ENCODE measurements around the gene LRP10.
"Not testable (repeated sequence)": the region's sequence is repeated elsewhere in the genome, so short reads cannot be mapped to it uniquely, and the experiment has no call there.

The LRP10 gene

GRCh38 chr14:22844221-22845102, 27.1 kb upstream of the LRP10 start:
- no peak for DNase-seq

- no peak for DNase-seq
Observed at GRCh38 chr14:22845103-22845394, 26.5 kb upstream of the LRP10 start.

GRCh38 chr14:22845821-22846625, 25.5 kb upstream of the LRP10 start:
- DNase-seq, result no peak

- no peak for DNase-seq
Observed at GRCh38 chr14:22846811-22847307, 24.7 kb upstream of the LRP10 start.

GRCh38 chr14:22847661-22848341, 23.7 kb upstream of the LRP10 start:
- no peak for DNase-seq

DNA sequence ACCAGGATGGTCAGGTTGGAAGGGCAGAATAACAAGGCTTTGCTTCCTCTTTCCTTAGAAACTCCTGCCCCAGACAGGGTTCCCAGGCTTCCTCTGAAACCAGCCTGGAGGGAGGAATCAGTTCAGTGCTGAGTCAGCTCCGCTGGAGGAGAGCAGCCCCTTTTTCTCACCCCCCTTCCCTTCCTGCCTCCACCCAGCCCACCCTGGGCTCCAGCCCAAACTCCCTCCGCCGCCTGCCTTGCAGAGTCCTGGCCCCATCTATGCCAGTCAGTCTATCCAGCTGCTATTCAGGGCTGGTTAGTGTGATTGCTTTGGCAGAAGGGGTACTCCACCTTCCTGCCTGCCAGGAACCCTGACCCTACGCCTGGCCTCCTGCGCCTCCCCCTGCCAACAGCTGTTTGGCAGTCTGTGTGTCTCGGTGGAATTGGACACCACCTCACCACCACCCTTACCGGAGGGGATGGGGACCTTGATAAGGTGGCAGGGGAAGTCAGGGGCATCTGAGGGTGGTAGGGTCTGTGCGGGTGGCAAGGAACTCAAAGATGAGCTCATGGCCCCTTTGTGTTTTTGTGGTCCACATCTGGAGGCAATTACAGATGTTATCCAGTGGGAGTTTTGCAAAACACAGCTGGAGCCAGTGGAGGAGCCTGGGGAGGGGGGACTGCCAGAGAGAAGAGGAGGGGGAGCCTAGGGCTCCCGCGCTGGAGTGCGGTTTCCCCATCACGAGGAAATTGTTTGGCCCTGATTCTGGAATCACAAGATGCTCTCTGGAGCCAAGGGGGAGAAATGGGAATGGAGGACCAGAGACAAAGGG, 23.0 kb upstream of the LRP10 start:
- DNase-seq, result no peak

GRCh38 chr14:22849212-22849819, 22.2 kb upstream of the LRP10 start:
- DNase-seq, result no peak

DNA sequence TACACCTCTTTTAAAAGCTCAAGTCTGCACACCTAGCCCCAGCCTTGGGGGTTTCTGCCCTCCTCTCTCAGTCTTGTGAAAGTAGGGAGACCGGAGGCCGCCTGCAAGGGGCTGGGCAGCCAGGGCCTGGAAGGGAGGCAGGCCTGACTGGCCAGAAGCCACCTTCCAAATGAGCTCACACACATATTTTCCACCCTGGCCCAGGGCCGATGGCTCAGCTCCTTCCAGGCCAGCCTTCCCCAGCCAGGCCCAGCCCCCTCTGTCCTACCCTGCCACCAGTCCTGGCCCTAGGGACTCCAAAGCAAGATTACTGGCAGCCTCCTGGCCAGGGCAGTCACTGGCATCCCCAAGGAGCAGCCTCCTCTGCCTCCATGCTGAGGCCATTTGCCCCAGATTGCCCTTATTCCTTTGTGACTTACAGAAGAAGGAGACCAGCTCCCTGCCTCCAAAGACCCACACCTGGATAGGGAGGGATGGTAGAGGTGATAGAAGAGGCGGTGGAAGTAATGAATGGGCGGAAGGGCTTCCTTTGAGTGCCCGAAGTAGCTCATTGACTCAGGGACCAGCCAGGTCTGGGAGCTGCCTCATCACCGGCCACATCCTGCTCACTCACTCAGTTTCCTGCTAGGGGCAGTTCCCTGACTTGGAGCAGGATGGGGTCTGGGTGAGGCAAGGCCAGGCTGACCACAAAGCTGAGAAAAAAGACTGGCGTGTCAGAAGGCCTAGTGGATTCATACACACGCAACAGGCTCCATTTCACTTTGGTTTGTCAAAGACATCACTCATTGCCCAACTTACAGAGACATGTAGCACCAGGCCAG, 20.4 kb upstream of the LRP10 start:
- DNase-seq, result no peak

- not testable (repeated sequence) for DNase-seq
Observed at GRCh38 chr14:22852178-22852577, 19.4 kb upstream of the LRP10 start.

DNA sequence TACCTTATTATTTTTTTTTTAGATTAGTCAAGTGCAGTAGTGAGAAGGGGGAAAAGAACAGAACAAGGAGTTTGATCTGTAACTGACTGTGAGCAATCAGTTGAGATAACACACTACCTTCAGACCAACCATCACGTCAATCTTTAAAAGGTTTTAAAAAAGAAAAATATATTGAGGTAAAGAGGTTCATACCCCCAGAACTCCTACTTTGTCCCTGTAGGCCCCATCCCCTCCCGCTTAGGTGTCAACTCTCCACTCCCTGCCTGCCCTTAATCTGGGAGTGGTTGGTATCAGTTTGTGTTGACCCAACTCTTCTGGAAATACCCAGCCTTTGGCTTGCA, 19.0 kb upstream of the LRP10 start:
- no peak for DNase-seq

DNA sequence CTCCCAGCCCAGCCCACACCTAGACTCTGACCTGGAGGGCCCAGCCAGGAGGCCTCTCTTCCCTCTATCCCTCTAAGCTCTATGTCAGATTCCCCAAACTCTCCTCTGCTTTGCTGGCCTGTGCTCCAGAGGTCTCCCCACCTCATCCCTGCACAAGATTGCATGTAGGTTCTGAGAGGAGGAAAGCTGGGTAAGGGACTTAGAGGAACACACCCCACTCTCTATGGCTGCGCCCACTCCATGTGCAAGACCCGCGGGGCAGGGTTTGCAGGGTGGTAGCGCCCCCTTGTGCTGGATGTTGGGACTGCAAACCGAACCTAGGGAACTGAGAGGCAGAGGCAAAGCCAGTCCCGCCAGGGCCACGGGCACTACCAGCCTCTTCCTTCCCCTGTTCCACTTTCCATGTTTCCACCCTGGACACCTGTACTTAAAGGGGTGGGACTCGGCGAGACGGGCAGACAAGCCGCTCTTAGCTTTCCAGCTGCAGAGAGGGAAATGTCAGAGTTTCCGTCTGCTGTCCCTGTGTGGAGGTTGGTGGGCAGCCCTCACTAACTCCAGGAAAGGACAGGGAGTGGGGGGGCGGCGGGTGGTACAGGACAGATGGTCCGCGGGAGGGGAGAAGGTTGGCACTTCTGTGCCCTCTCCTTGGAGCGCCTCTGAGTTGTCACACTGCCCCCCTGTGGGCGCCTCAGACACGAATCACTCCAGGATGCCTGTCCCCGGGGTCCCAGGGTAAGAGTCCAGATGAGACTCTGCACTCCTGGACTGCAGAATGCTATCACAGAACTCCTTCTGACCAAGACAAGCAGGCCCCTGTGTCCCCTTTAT, 18.4 kb upstream of the LRP10 start:
- DNase-seq, result peak; percentile 20

GRCh38 chr14:22854296-22854695, 17.2 kb upstream of the LRP10 start:
- not testable (repeated sequence) for DNase-seq

DNA sequence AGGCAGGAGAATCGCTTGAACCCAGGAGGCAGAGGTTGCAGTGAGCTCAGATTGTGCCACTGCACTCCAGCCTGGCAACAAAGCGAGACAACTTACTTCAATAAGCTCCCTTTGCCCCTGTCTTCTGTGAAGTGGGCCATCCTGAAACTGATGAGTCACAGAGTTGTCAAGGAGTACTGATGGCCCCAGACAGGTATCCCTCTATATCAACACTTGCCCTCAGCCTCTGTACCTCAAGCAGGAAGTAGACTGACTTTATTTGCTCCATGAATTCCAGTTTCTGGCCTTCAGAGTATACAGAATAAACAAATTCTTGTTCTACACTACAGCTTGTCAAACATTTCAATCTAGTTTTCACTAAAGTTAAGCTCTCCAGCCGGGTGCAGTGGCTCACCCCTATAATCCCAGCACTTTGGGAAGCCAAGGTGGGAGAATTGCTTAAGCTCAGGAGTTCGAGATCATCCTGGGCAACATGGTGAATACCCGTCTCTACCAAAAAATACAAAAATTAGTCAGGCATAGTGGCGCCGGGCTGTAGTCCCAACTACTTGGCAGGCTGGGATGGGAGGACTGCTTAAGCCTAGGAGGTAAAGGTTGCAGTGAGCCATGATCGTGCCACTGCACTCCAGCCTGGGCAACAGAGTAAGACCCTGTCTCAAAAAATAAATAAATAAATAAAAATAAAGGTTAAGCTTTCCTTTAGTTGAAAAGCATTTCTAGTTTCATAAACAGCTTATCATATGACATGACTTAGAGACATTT, 16.4 kb upstream of the LRP10 start:
- no peak for DNase-seq

- no peak for DNase-seq
Observed at GRCh38 chr14:22856428-22856827, 15.1 kb upstream of the LRP10 start.

GRCh38 chr14:22860377-22860776, 11.2 kb upstream of the LRP10 start:
- not testable (repeated sequence) for DNase-seq

DNA sequence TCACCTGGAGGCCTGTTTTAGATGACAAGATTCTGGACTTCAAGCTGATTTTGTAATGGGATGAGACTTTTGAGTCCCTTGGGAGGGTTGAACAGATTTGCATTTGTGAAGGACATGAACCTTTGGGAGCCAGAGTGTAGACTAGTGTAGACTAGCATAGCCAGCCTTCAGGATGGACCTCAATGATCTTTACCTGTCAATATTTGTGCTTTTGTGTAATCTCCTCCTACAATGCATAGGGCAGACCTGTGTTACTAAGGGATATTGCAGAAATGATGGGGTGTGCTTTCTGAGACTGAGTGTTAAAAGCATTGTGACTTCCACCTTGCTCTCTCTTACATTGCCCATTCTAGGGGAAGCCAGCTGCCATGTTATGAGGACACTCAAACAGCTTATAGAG, 9.9 kb upstream of the LRP10 start:
- DNase-seq, result no peak

DNA sequence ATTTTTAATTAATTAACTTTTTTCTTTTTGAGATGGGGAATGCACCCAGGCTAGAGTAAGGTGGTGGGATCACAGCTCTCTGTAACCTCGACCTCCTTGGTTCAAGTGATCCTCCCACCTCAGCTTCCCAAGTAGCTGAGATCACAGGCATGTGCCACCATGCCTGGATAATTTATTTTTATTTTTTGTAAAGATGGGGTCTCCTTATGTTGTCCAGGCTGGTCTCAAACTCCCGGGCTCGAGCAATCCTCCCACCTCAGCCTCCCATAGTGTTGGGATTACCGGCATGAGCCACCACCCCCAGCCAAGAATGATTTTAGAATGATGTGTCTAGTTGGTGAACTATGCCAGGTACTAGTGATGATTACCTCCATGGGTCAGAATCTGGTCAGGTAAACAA, 6.6 kb upstream of the LRP10 start:
- DNase-seq, result no peak

GRCh38 chr14:22865424-22866405, 5.8 kb upstream of the LRP10 start:
- DNase-seq, result no peak

Data from SIG-M5 (cell line).